Stimulated activated CD4-positive, alpha-beta T cell treated with anti-CD3 and anti-CD28 coated beads, TNF-alpha, amount 100 ng/mL, for 1 hour (primary cell): ENCODE results near the gene C5AR1.
"Not testable (repeated sequence)": the region's sequence is repeated elsewhere in the genome, so short reads cannot be mapped to it uniquely, and the experiment has no call there.

ENCODE experiments used
- DNase-seq, 3 donors: peaks; one replicate each; pipeline ENCODE4 v3.0.0-alpha.2; 2020; ENCODE audit warnings: low read depth in 3 of 3, low spot score in 1 of 3

C5AR1 gene

DNA sequence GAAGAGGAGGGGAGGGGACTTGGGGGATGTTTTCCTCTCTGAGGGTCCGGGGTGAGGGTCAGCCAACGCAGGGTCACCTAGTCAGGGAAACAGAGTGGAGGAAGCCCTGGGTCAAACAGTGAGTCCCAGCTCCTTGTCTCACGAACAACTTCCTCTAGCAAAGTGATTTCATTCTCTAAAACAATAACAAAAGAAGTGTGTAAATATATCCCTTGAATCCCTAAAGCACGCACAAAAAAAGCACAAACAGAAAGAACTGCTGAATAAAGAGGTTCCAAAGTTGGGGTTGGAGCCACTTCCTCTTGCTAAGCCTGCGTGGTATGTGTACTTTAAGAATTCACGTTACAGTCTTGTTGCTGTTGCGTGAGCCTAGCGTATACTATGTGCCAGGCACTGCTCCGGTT, 20.8 kb downstream of the C5AR1 start:
- DNase-seq, result no peak

- no peak for DNase-seq
Measured at GRCh38 chr19:47331490-47331889, 21.8 kb downstream of the C5AR1 start.

- no peak for DNase-seq
Measured at GRCh38 chr19:47331931-47332547, 22.4 kb downstream of the C5AR1 start, which contains the start of gene C5AR2. Gene C5AR2 (plus strand): TSS chr19:47332175. CDS start chr19:47340800, 8,625 bp downstream.

DNA sequence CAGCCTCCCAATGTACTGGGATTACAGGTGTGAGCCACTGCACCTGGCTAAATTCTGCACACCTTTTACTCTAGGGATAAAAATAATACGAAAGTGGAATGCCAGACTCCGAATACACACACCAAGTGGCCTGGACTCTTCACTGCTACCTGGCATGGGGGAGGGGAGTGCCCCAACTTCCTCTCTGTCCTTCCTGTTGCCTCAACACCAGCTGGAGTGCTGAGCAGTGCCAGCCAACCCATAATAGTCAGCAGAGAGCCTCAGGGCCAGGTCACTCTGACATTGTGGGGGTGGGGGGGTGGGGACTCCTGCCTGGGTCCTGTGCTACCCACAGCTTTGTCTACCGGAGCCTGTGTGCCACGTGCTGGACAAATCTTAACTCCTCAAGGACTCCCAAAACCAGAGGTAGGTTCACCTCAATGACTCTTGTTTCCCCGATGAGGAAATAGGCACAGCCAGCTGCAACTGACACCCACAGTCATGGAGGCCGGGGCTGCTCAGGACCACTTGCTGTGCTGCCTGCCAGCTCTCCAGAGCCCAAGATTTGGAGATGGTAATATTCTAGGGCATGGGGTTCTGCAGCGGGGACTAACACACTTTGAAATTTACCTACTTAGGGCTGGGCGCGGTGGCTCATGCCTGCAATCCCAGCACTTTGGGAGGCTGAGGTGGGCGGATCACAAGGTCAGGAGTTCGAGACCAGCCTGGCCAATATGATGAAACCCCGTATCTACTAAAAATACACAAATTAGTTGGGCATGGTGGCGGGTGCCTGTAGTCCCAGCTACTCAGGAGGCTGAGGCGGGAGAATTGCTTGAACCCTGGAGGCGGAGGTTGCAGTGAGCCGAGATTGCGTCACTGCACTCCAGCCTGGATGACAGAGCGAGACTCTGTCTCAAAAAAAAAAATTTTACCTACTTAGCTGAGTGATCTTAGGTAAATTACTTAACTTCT, 27.4 kb downstream of the C5AR1 start:
- DNase-seq, result not testable (repeated sequence)

- DNase-seq, result no peak
Measured at GRCh38 chr19:47339196-47339880, 29.7 kb downstream of the C5AR1 start.

GRCh38 chr19:47340477-47341208, 31.0 kb downstream of the C5AR1 start:
- DNase-seq, result no peak

GRCh38 chr19:47341734-47342133, 32.1 kb downstream of the C5AR1 start:
- no peak for DNase-seq

DNA sequence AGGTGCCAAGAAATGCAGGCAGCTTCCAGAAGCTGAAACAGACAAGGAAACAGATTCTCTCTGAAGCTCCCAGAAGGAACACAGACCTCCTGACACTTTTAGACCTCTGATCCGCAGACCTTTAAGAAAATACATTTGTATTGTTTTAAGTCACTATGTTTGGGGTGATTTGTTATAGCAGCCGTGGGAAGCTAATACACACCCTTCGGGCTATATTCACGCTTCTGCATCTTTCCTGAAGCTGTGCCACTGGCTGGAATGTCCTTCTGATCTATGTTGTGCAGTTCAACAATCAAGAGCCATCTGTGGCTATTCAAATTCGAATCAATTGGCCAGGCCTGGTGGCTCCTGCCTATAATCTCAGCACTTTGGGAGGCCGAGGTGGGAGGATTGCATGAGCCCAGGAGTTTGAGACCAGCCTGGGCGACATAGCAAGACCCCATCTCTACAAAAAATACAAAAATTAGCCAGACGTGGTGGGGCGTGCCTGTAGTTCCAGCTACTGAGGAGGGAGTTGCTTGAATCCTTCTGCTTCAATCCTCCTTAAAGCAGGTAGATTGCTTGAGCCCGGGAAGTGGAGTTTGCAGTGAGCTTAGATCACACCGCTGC, 33.6 kb downstream of the C5AR1 start:
- no peak for DNase-seq

- DNase-seq, result no peak
Measured at GRCh38 chr19:47344425-47344824, 34.8 kb downstream of the C5AR1 start.

- DNase-seq, result not testable (repeated sequence)
Measured at GRCh38 chr19:47346024-47346423, 36.4 kb downstream of the C5AR1 start.

DNA sequence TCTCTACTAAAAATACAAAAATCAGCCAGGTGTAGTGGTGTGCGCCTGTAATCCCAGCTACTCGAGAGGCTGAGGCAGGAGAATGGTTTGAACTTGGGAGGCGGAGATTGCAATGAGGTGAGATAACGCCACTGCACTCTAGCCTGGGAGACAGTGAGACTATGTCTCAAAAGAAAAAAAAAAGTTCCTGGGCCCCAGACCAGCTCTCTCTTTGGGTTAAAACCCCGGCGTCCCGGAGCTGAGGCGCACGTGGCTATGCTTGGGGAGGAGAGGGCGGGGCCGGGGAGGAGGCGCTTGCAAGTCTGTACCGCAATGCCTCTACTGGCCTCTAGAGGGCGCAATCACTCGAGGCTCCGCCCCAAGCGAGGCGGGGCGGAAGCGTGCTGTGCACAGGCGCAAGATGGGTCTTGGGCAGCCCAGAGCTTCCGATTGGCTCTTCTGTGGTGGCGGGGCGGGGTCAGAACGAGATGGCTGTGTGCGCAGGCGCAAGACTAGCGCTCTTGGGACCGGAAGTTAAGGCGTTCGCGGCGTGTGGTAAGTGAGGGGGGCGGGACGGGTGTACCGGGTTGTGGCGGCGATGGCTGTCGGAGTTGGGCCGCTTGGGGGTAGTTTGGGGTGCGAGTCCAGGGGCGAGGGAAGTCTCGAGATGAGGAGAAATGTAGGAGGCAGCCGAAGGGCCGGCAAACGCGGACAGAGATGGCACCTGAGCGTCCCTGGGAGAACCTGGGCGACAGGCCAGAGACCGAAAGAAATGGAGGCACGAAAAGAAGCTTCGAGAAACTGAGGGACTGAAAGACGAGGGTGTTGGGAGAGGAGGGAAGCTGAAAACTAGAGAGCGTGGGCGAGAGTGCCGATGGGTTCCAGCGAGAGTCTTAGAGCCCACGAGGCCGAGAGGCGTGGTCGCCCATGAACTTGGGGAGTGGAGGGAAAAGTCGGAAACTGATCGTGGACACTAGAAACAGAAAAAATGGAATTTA, 39.4 kb downstream of the C5AR1 start, which contains the start of gene DHX34:
Gene DHX34, plus strand, starts transcription at position 497 of the 977 bp plus-strand sequence. CDS start 3,716 bp downstream, outside the sequence.
- peak; percentile 98 to 100 (median 98) for DNase-seq

DNA sequence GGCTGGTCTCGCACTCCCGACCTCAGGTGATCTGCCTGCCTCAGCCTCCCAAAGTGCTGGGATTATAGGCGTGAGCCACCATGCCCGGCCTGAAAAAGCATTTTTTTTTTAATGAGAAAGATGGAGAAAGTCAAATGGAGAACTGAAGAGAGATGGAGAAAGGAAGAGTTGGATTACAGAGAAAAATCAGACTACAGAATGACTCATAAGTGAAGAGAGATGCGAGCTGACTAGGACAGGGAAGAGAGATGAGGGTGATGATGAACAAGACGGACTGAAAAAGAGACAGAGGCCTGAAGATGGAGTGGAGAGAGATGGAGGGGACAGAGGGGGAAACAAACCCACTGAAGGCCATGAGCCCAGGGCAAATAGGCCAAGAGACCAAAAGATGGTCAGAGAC, 41.0 kb downstream of the C5AR1 start:
- no peak for DNase-seq

DNA sequence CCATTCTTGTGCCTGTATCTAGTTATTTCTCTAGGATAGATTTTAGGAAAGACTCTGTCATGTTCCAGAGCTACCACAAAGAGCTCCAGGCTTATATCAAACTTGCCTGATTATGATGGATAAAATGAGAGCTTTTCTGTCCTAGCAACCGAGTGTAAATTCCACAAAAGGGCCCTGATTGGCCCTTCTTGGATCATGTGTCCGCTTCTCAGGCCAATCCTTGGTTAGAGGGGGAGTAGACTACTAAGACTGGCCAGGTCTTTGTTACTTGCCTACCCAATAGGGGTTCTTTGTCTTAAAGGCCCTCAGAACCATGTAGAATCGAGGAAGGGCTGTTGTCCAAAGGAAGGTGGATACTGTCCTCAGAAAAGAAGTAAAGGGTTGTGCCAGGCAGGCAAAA, 41.9 kb downstream of the C5AR1 start:
- DNase-seq, result no peak

DNA sequence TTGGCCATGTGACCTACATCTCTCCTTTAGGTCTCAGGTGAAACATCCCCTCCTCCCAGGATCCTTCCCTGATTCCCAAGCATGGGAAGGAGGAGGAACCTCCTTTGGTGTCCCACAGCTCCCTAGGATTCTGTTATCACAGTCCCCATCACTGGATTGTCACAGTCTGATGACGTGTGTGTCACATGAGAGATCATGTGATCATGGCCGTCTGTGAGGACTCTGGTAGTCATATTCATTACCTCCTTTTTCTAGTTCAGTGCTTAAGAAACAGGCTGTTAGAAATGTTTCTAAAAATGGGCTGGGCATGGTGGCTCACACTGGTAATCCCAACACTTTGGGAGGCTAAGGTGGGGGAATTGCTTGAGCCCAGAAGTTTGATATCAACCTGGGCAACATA, 42.4 kb downstream of the C5AR1 start:
- no peak for DNase-seq

GRCh38 chr19:47353307-47353712, 43.6 kb downstream of the C5AR1 start:
- DNase-seq, result no peak

- no peak for DNase-seq
Measured at GRCh38 chr19:47356900-47357299, 47.2 kb downstream of the C5AR1 start.

- no peak for DNase-seq
Measured at GRCh38 chr19:47357788-47358680, 48.4 kb downstream of the C5AR1 start.

DNA sequence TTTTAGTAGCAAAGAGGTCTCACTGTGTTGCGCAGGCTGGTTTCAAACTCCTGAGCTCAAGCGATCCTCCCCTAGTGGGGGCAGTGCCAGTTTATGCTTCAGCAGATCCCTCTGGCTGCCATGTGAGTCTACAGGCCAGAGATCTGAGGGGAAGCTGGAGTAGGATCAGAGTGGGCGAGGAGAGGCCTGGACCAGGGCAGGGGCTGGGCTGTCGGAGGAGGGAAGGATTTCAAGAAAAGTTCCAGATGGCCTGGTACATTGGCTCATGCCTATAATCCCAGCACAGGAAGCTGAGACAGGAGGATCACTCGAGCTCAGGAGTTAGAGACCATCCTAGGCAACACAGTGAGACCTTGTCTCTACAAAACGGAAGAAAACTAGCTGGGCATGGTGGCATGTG, 49.3 kb downstream of the C5AR1 start:
- DNase-seq, result no peak
